Measurements from ENCODE around the gene IFITM10.

Gene IFITM10

GRCh38 chr11:1717745-1718144, 32.6 kb downstream of the IFITM10 start:
- DNase-seq (ENCODE audit: low spot score) = no peak

GRCh38 chr11:1714908-1715885, 35.2 kb downstream of the IFITM10 start:
- no peak for DNase-seq (ENCODE audit: low spot score)

- DNase-seq (ENCODE audit: low spot score) = no peak
These were observed 41.7 kb downstream of the IFITM10 start for GRCh38 chr11:1708716-1709115.

- no peak for DNase-seq (ENCODE audit: low spot score)
These were observed 42.6 kb downstream of the IFITM10 start for GRCh38 chr11:1707751-1708150.

- DNase-seq (ENCODE audit: low spot score) = no peak
These were observed 43.6 kb downstream of the IFITM10 start for GRCh38 chr11:1706634-1707400.

GRCh38 chr11:1705126-1706052, 45.0 kb downstream of the IFITM10 start:
- no peak for DNase-seq (ENCODE audit: low spot score)

GRCh38 chr11:1703146-1703545, 47.2 kb downstream of the IFITM10 start:
- DNase-seq (ENCODE audit: low spot score) = no peak

GRCh38 chr11:1702506-1702905, 47.9 kb downstream of the IFITM10 start:
- no peak for DNase-seq (ENCODE audit: low spot score)

- DNase-seq (ENCODE audit: low spot score) = no peak
These were observed 49.1 kb downstream of the IFITM10 start for GRCh38 chr11:1701091-1701807.

GRCh38 chr11:1699771-1700170, 50.6 kb downstream of the IFITM10 start:
- no peak for DNase-seq (ENCODE audit: low spot score)

GRCh38 chr11:1696608-1697570, 53.5 kb downstream of the IFITM10 start, which contains the start of gene KRTAP5-6:
TSS of gene KRTAP5-6 (plus strand) at chr11:1697195. CDS start at chr11:1697246, 51 bp downstream.
- DNase-seq (ENCODE audit: low spot score) = no peak

- no peak for DNase-seq (ENCODE audit: low spot score)
These were observed 54.8 kb downstream of the IFITM10 start for GRCh38 chr11:1695548-1696108.

GRCh38 chr11:1694846-1695547, 55.4 kb downstream of the IFITM10 start:
- no peak for DNase-seq (ENCODE audit: low spot score)

GRCh38 chr11:1694064-1694845, 56.1 kb downstream of the IFITM10 start:
- peak; percentile 90 for DNase-seq (ENCODE audit: low spot score)

GRCh38 chr11:1693327-1694063, 56.9 kb downstream of the IFITM10 start:
- peak; percentile 88 for DNase-seq (ENCODE audit: low spot score)

GRCh38 chr11:1692708-1693326, 57.6 kb downstream of the IFITM10 start:
- DNase-seq (ENCODE audit: low spot score) = no peak

Data from left forelimb (tissue), 1 donor.